ENCODE results near the gene DDI1. TPM values are rescaled to one million over a fixed set of nuclear protein-coding genes. Genes with fewer than 3 reads are reported as not detected.

DDI1 gene
- total and polyA plus RNA-seq, 2 of the 4 experiments (the other 2 are of a cell fraction) = not detected

DNA sequence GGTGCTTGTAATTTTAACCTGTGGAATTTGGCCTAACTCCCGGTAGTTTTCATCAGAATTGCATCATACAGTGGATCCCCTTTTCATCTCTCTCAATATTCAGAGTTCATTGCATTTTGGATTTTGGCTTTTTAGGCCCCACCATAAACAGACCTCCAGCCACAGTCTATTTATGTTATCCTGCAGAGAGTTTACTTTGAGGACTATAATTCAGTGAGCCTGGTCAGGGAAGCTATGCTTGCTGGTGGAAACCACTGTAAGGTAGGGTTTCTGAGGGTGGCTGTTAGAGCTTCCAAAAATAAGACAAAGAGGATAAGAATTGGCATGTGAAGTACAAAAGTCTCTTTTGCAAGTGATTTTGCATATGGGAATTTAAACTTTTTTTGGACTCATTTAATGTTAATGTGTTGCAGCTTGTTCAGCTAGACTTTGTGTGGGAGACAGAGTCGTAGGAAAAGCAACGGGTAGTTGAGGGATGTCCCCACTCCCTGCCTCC, 34.8 kb upstream of the DDI1 start:
- H2BK120ac ChIP-seq (ENCODE audit: low read depth, low read length) = peak overlapping the region; percentile 93
- intact Hi-C loops (cut with micrococcal nuclease) = no loop called here
- H3K56ac ChIP-seq (ENCODE audit: extremely low read depth, insufficient read depth, low read length) = peak overlapping the region; percentile 22; the same call in 1 of the 2 replicates
- H3K4me2 ChIP-seq (ENCODE audit: low read depth, low read length) = peak overlapping the region; percentile 10
- H2AK9ac ChIP-seq (replicated peaks; ENCODE audit: low read depth, low read length, poor library complexity) = no peak overlapping the region
- peaks cover 21% of the 10 kb centered on the region for H3K4me1 ChIP-seq (ENCODE audit: control insufficient read depth, insufficient read depth, low read length)
- ATAC-seq (ENCODE audit: low read depth) = peak; percentile 65
- peak overlapping the region; percentile 96 for H3K18ac ChIP-seq (ENCODE audit: low read depth, low read length)
- BruUV-seq (replicated peaks) = no TSS peak
- TF ChIP-seq BHLHE40 (IDR thresholded peaks at IDR 0.05; ENCODE audit: low read depth, low read length) (no peak), CEBPB (IDR thresholded peaks at IDR 0.05; ENCODE audit: low read depth, low read length) (peak; percentile 93), CTCF (conservative IDR thresholded peaks at IDR 0.05; ENCODE audit: low read depth, low read length) (no peak)
- H3K9me3 ChIP-seq (ENCODE audit: control insufficient read depth, insufficient read depth, low read length) = no peaks in the 10 kb centered on the region; the same call in 1 of the 2 replicates
- peak overlapping the region; percentile 92 for H2AK5ac ChIP-seq (ENCODE audit: low read depth, low read length)
- no CpG with 5 or more reads among the region's 3 CpGs for WGBS, 2 experiments (ENCODE audit: extremely low coverage in 2 of 2, insufficient read length in 1 of 2)
- CTCF ChIA-PET = no interaction called here
- peak overlapping the region; percentile 79 for H3K14ac ChIP-seq (replicated peaks; ENCODE audit: low read depth, low read length)
- in situ Hi-C loops (cut with MboI; ENCODE audit: low sequenced_read_pairs) = no loop called here
- peak overlapping the region; percentile 89 for H4K5ac ChIP-seq (ENCODE audit: low read depth, low read length)
- no peaks in the 10 kb centered on the region for H3K27me3 ChIP-seq (ENCODE audit: control insufficient read depth, insufficient read depth, low read length)
- H4K91ac ChIP-seq (ENCODE audit: insufficient read depth, low read depth, low read length) = peak overlapping the region; percentile 90
- H3K4me3 ChIP-seq (ENCODE audit: insufficient read depth, low read depth, low read length) = no peak overlapping the region
- H4K20me1 ChIP-seq (ENCODE audit: insufficient read depth, low read length) = no peaks in the 10 kb centered on the region
- H3K27ac ChIP-seq (ENCODE audit: insufficient read depth, low read length) = peak overlapping the region; percentile 98
- H3K4ac ChIP-seq (ENCODE audit: low read depth, low read length) = peak overlapping the region; percentile 89
- H3K9me1 ChIP-seq (ENCODE audit: insufficient read depth, low read length) = peaks cover 17% of the 10 kb centered on the region
- peak overlapping the region; percentile 94; the same call in 2 of the 3 replicates for H2BK15ac ChIP-seq (ENCODE audit: low read depth, low read length)
- peak overlapping the region; percentile 83 for H2BK20ac ChIP-seq (ENCODE audit: low read depth, low read length)
- H2BK5ac ChIP-seq (ENCODE audit: low read depth, low read length, poor library complexity, severe bottlenecking) = peak overlapping the region; percentile 68
- no peaks in the 10 kb centered on the region; a peak in 1 of 4 replicates for H3K79me1 ChIP-seq (ENCODE audit: low read depth in 1 of 2, low read length in 2 of 2)
- H3K36me3 ChIP-seq (ENCODE audit: control insufficient read depth, insufficient read depth, low read length) = no peaks in the 10 kb centered on the region
- peak overlapping the region; percentile 51 to 95; a peak in 3 of 4 replicates for H4K8ac ChIP-seq (ENCODE audit: low read depth in 2 of 2, low read length in 2 of 2)
- DNase-seq = peak; percentile 86
- peak overlapping the region; percentile 29; the same call in 1 of the 2 replicates for H3K23ac ChIP-seq (ENCODE audit: low read depth, low read length)
- no peak overlapping the region for H2AFZ ChIP-seq (replicated peaks; ENCODE audit: low read length, poor library complexity)
- dilution Hi-C loops (cut with HindIII; ENCODE audit: low sequenced_read_pairs, unreplicated experiment) = no loop called here
- POLR2A ChIA-PET (ENCODE audit: unreplicated experiment) = no interaction called here
- H3K9ac ChIP-seq (ENCODE audit: low read depth, low read length) = no peak overlapping the region

All from IMR-90 (cell line).